Heart left ventricle (tissue), 16 donors: ENCODE data around the gene GPR84. TPM values are rescaled to one million over a fixed set of nuclear protein-coding genes. Genes with fewer than 3 reads are reported as not detected.

Source experiments
- ATAC-seq, 4 donors: fragments of 200-7000 bp; cut with Tn5 transposase; one replicate each; pipeline ENCODE4 v1.9.1; 2020 to 2022; ENCODE audit warnings: moderate library complexity in 4 of 4, mild to moderate bottlenecking in 3 of 4, moderate number of reproducible peaks in 1 of 4
- DNase-seq, 5 donors: peaks; one replicate each; pipeline ENCODE4 v3.0.0-alpha.2; 2020
- H3K27ac ChIP-seq, 12 donors: fragments of 200-600 bp; sonication (generic) in 4 of 12; one replicate each; pipeline versions ENCODE4 v1.5.0 to v1.8.0; 2016 to 2022; ENCODE audit warnings: mild to moderate bottlenecking in 2 of 12
- H3K27me3 ChIP-seq, 9 donors: fragments of 200-600 bp; sonication (generic) in 2 of 9; one replicate each; pipeline versions ENCODE4 v1.5.1 to v1.8.0; 2016 to 2022; ENCODE audit warnings: mild to moderate bottlenecking in 3 of 9
- H3K36me3 ChIP-seq, 9 donors: fragments of 200-600 bp; sonication (generic) in 2 of 9; one replicate each; pipeline versions ENCODE4 v1.5.0 to v1.8.0; 2018 to 2022; ENCODE audit warnings: mild to moderate bottlenecking in 2 of 9
- H3K4me1 ChIP-seq, 12 donors: fragments of 200-600 bp; sonication (generic) in 4 of 12; one replicate each; pipeline versions ENCODE4 v1.5.0 to v1.8.0; 2016 to 2022; ENCODE audit warnings: mild to moderate bottlenecking in 3 of 12
- H3K4me3 ChIP-seq, 12 donors: fragments of 200-600 bp; sonication (generic) in 4 of 12; one replicate each; pipeline versions ENCODE4 v1.5.0 to v1.8.0; 2017 to 2022; ENCODE audit warnings: mild to moderate bottlenecking in 9 of 12, moderate library complexity in 4 of 12
- H3K9me3 ChIP-seq, 12 donors: fragments of 200-600 bp; sonication (generic) in 4 of 12; one replicate each; pipeline versions ENCODE4 v1.5.0 to v1.8.0; 2016 to 2022; ENCODE audit warnings: mild to moderate bottlenecking in 1 of 12
- POLR2A ChIP-seq, 2 donors: fragments of 450-650 bp; IDR thresholded peaks; one replicate each; pipeline ENCODE4 v1.6.1; 2017; ENCODE audit warnings: antibody characterized with exemption in 2 of 2, mild to moderate bottlenecking in 2 of 2, moderate library complexity in 2 of 2
- WGBS, 4 donors: extraction: QIAGEN DNeasy Blood & Tissue Kit in 2 of 4; methylation state at CpG; one replicate each; pipeline versions ENCODE4 v1.1.5 to v1.1.7; 2013 to 2018; 5-methylcytosine and 5-hydroxymethylcytosine counted together
- intact Hi-C, 10 donors: fragments of 100-400 bp; cut with DNase I; formaldehyde crosslinking; loops; one replicate each; pipeline versions ENCODE4 v1.11.1 to v1.14.2; 2022
- polyA plus RNA-seq, 2 donors: library from polyadenylated mRNA; stranded (reverse); fragments of 200-250 nt; gene quantifications; one replicate each; pipeline ENCODE4 v1.2.3, GENCODE V29; 2013
- total RNA-seq, 9 donors: library from RNA; depleted of rRNA in 2 of 9; stranded (reverse); fragments of >200 nt in 2 of 9; fragmentation: NEBNext Ultra II Directional in 3 of 9; extraction: Animal tissue kit (Norgen Biotek cat#: 25700) in 3 of 9; gene quantifications; one replicate each; pipeline versions ENCODE4 v1.1.0 to v1.2.4, GENCODE V29; 2016 to 2023
- TF ChIP-seq, protein P1 (sequence below), 12 donors: fragments of 200-600 bp; sonication (generic) in 4 of 12; IDR thresholded peaks; one replicate each; pipeline versions ENCODE4 v1.5.0 to v1.8.0; 2018 to 2022; ENCODE audit warnings: antibody characterized with exemption in 12 of 12, mild to moderate bottlenecking in 5 of 12
- donor health status: ischemic (EF 13 %, LVEDD 7.1; RV severe dilation, severe dysfunction).
- donor health status: healthy with polysubstance abuse.
- donor health status: DM: no; HTN: yes; CAD: no.
- donor health status: DM: no; HTN: no; CAD: no.
- donor health status: ischemic (EF 25% LVEDD 6.9; RV normal size, moderate dysfunction).
- donor health status: ischemic (EF 25% LVEDD 5.7; RV mildly dilated, moderate dysfunction).
- donor health status: healthy.
- donor health status: DM: yes; HTN: yes; CAD: no.
- donor health status: ischemic (EF 35%, LVEDD 5.7; RV mildly dilated, moderate dysfunction).
- donor health status: nonischemic (EF 11% LVEDD 7.7; RV severe dilation, severe dysfunction).
- donor health status: DM: yes; HTN: yes; CAD: no.
- donor health status: PGD.
- donor health status: ischemic (EF 29% LVEDD 5.4; RV normal size, mild dysfunction).
- donor health status: nonischemic (EF 23%, LVEDD 6.1; RV moderate dilation, normal function).

The GPR84 gene
- total and polyA plus RNA-seq, 11 donors = 0.21 to 4.4 (median 0.37) TPM; not detected in 6

DNA sequence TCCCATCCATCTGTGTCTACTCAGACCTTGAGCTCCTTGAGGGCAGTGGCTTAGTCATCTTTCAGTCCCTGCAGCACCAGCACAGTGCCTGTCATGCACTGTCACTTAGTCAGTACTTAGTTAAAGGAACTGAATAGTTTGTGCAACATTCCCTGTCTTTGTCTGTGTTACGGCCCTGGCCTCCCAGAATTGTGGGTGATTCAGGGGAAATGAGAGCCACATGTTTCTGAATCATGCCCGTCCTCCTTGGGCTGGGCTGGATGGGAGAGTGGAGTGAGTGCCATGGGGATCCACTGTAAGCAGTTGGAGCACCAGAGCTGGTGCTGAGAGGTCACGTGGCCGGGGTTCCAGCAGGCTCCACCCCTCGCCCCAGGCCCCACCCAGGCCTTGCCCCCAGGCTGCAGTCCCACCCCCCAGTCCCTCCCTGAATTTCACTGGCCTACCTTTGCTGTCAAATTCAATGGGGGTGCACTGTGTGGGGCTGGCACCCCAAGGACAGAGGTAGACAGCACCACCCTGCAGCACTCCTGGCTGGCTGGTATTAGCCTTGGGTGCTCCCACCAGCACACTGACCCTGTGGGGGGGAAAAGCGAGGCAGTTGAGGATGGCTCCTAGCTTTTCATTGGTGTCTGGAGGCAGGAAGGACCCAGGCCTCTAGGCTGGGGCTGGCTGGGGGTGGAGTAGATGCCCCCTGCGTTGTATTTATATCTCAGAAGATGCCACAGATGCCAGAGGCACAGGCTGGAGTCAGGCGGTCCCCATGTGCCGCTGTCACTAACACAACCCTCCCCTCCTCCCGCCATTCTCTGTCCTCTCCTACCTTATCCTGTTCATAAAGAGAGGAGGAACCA is 47.3 kb upstream of the GPR84 start:
- intact Hi-C loops = no loop called here
- no peak overlapping the region for H3K4me3 ChIP-seq
- H3K9me3 ChIP-seq = no peaks in the 10 kb centered on the region
- DNase-seq (peak; percentile 60 to 81 (median 75)), ATAC-seq (peak; percentile 68 to 80 (median 74))
- H3K27me3 ChIP-seq = no peaks in the 10 kb centered on the region
- H3K27ac ChIP-seq = peak overlapping the region; percentile 55 to 99 (median 85)
- 35 to 55% (median 47%) methylated on average over 9 to 10 of the region's 10 CpGs for WGBS, 4 donors
- H3K4me1 ChIP-seq = peaks cover 10 to 100% (median 80%) of the 10 kb centered on the region in 12 donors
- H3K36me3 ChIP-seq = peaks cover 0 to 56% (median 49%) of the 10 kb centered on the region in 9 donors
- TF ChIP-seq, protein P1, sequence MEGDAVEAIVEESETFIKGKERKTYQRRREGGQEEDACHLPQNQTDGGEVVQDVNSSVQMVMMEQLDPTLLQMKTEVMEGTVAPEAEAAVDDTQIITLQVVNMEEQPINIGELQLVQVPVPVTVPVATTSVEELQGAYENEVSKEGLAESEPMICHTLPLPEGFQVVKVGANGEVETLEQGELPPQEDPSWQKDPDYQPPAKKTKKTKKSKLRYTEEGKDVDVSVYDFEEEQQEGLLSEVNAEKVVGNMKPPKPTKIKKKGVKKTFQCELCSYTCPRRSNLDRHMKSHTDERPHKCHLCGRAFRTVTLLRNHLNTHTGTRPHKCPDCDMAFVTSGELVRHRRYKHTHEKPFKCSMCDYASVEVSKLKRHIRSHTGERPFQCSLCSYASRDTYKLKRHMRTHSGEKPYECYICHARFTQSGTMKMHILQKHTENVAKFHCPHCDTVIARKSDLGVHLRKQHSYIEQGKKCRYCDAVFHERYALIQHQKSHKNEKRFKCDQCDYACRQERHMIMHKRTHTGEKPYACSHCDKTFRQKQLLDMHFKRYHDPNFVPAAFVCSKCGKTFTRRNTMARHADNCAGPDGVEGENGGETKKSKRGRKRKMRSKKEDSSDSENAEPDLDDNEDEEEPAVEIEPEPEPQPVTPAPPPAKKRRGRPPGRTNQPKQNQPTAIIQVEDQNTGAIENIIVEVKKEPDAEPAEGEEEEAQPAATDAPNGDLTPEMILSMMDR (IDR thresholded peaks at IDR 0.05) = no peak
- peak in 1 of 2 donors; percentile 27 for TF ChIP-seq POLR2A (IDR thresholded peaks at IDR 0.05)

GRCh38 chr12:54409267-54409666 is 45.0 kb upstream of the GPR84 start:
- H3K9me3 ChIP-seq = no peaks in the 10 kb centered on the region
- no peak for ATAC-seq
- intact Hi-C loops = no loop called here
- H3K27ac ChIP-seq = peak overlapping the region in 2 of 12 donors; percentile 49 to 97
- TF ChIP-seq, protein P1 (IDR thresholded peaks at IDR 0.05) = no peak
- TF ChIP-seq POLR2A (IDR thresholded peaks at IDR 0.05) = no peak
- 83 to 98% (median 93%) methylated on average over 5 to 8 of the region's 8 CpGs for WGBS, 4 donors
- H3K27me3 ChIP-seq = no peaks in the 10 kb centered on the region
- DNase-seq = peak in 1 of 5 donors; percentile 42
- H3K36me3 ChIP-seq = peaks cover 7 to 79% (median 72%) of the 10 kb centered on the region in 9 donors
- peaks cover 9 to 84% (median 59%) of the 10 kb centered on the region in 12 donors for H3K4me1 ChIP-seq
- no peak overlapping the region for H3K4me3 ChIP-seq

GRCh38 chr12:54407183-54407905 is 43.1 kb upstream of the GPR84 start:
- Histone ChIP-seq H3K27me3 (no peaks in the 10 kb centered on the region), H3K4me3 (no peak overlapping the region), H3K4me1 (peaks cover 6 to 66% (median 39%) of the 10 kb centered on the region in 12 donors), H3K9me3 (no peaks in the 10 kb centered on the region), H3K36me3 (peaks cover 8 to 98% (median 91%) of the 10 kb centered on the region in 9 donors), H3K27ac (peak overlapping the region in 10 of 12 donors; percentile 9 to 97 (median 45))
- peak in 3 of 4 donors; percentile 7 to 23 (median 15) for ATAC-seq
- DNase-seq = no peak
- no peak for TF ChIP-seq POLR2A (IDR thresholded peaks at IDR 0.05)
- TF ChIP-seq, protein P1 (IDR thresholded peaks at IDR 0.05) = no peak
- WGBS, 4 donors = 25 to 34% (median 28%) methylated on average over 5 of the region's 5 CpGs
- intact Hi-C loops = no loop called here

DNA sequence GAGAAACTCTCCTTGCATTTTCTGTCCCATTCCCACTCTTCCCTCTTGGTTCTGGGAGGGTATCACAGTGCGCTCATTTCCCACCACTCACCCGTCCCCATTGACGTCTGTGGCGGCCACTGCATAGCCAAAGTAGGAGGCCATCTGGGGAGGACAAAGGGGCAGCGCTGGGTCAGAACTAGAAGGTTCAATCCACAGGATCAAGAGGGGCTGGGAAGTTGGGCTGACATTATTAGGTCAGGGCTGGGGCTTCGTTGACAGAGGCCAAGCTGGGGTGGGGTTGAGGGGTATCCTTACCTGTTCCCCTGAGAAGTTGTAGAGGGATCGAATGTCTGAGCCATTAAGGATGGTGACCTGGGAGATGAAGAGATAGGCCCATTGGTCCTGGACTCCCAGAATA is 41.3 kb upstream of the GPR84 start:
- WGBS, 4 donors = 97% methylated on average over 7 of the region's 7 CpGs
- TF ChIP-seq, protein P1 (IDR thresholded peaks at IDR 0.05) = no peak
- TF ChIP-seq POLR2A (IDR thresholded peaks at IDR 0.05) = no peak
- DNase-seq (peak in 1 of 5 donors; percentile 20), ATAC-seq (no peak)
- H3K27ac ChIP-seq = peak overlapping the region in 1 of 12 donors; percentile 97
- peaks cover 8 to 100% (median 96%) of the 10 kb centered on the region in 9 donors for H3K36me3 ChIP-seq
- H3K4me1 ChIP-seq = peaks cover 0 to 49% (median 24%) of the 10 kb centered on the region in 12 donors
- no peaks in the 10 kb centered on the region for H3K9me3 ChIP-seq
- intact Hi-C loops = loop anchor here in 1 of 10 donors (2.0 kb wide), 1 partner anchor 27 kb away; no protein-coding TSS in a partner anchor
- H3K27me3 ChIP-seq = no peaks in the 10 kb centered on the region
- no peak overlapping the region for H3K4me3 ChIP-seq
